Measurements from ENCODE around the gene WDCP.

DNA sequence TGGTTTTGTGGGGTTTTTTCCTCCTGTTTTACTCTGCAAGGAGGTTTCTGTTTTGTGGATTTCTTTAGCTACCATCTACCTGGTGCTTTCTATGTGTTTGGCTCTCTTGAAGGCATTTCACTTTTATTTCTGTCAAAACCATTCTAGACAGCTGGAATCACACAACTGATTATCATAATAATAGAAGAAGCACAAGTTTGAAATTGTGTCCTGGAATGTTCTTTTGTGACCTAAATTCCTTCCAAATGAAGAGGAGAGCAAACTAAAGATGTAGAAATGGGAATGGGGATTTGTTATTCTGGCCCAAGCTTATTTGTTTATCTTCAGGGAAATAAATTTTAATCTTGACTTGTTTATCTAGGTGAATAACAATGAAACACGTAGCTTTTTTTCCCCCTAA is 54.3 kb downstream of the WDCP start:
- TF ChIP-seq, protein P1, sequence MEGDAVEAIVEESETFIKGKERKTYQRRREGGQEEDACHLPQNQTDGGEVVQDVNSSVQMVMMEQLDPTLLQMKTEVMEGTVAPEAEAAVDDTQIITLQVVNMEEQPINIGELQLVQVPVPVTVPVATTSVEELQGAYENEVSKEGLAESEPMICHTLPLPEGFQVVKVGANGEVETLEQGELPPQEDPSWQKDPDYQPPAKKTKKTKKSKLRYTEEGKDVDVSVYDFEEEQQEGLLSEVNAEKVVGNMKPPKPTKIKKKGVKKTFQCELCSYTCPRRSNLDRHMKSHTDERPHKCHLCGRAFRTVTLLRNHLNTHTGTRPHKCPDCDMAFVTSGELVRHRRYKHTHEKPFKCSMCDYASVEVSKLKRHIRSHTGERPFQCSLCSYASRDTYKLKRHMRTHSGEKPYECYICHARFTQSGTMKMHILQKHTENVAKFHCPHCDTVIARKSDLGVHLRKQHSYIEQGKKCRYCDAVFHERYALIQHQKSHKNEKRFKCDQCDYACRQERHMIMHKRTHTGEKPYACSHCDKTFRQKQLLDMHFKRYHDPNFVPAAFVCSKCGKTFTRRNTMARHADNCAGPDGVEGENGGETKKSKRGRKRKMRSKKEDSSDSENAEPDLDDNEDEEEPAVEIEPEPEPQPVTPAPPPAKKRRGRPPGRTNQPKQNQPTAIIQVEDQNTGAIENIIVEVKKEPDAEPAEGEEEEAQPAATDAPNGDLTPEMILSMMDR (IDR thresholded peaks at IDR 0.05; ENCODE audit: low read length), result no peak
- TF ChIP-seq EZH2 (optimal IDR thresholded peaks at IDR 0.05; ENCODE audit: low read depth, low read length) (no peak), EZH2phosphoT487 (IDR thresholded peaks at IDR 0.05; ENCODE audit: low read length) (no peak)

All from MM.1S (cell line).